SK-N-SH treated with all-trans-retinoic acid at 6 μM for 48 hours (cell line): ENCODE data around the gene PIGU.

Source experiments
- BACH2 ChIP-seq: fragments of 250-450 bp; sonication (Bioruptor Pico); IDR thresholded peaks from 2 replicates; pipeline ENCODE4 v1.9.0; 2021; ENCODE audit warnings: mild to moderate bottlenecking, borderline replicate concordance
- ESRRG ChIP-seq: fragments of 250-450 bp; sonication (Bioruptor Pico); IDR thresholded peaks from 2 replicates; pipeline ENCODE4 v1.6.1; 2021; ENCODE audit warnings: mild to moderate bottlenecking
- ISL1 ChIP-seq: fragments of 250-450 bp; sonication (Bioruptor Pico); IDR thresholded peaks from 2 replicates; pipeline ENCODE4 v2.1.2; 2022; ENCODE audit warnings: mild to moderate bottlenecking, moderate library complexity
- TCF4 ChIP-seq: fragments of 250-450 bp; sonication (Bioruptor Pico); IDR thresholded peaks from 2 replicates; pipeline ENCODE4 v1.8.0; 2021; ENCODE audit warnings: mild to moderate bottlenecking, moderate library complexity, borderline replicate concordance

DNA sequence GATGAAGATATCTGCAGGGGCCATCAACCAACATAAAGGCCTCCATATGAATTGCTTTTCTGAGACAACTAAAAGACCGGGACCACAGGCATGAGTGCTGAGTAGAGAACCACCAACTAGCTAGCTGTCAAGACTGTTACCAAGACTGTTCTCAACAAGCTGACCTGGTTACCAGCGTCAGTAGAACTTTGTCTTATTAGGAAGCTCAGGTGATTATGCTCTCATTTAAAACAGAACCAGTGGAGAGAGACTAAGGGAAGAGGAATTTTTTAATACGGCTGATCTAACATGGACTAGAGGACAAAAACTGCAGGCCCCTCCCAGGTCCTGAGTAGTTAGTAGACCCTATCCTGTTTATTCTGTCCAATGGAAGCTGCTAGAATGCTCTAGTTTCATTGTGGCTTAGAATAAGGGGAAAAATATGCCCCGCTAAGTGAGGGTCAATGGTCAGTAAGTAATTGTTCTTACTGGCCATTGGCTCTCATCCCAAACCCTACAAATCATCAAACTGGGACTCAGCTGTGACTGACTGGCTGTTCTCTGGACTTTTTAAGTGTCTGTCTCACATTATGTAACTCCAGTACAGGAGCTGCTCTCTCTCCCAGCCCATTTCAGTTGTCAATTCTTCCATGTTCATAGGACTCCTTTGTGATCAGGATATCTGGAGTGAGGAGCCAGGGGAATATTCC, 164.5 kb downstream of the PIGU start:
- TF ChIP-seq ESRRG (CRISPR knock-in tag) (no peak), ISL1 (CRISPR knock-in tag) (no peak), BACH2 (CRISPR knock-in tag) (no peak), TCF4 (CRISPR knock-in tag) (no peak)
